ENCODE results near the gene NRXN3.

DNA sequence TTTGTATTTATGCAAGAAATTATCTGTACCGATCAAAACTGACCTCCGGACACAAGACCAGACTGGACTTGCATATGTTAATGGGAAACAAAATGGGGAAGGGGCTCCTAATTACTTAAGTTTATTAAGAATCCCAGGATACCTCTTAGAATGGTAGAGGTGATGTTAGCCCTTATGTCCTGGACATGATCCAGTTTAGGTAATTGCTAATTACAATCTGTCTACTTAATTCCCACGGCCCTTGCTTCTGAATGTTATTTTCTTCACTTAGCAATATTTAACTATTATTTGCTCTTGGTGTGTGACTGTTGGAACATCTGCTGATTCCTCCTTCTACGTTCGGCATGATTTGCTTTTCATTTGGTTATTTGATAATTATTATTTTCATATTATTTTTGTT is 1397.1 kb downstream of the NRXN3 start:
- TF ChIP-seq TCF7L2 (IDR thresholded peaks at IDR 0.05; ENCODE audit: borderline replicate concordance, low read depth, low read length) (no peak), ZNF571 (tag by site-specific recombination; IDR thresholded peaks at IDR 0.05) (no peak), ZNF549 (tag by site-specific recombination; IDR thresholded peaks at IDR 0.05) (no peak), ZNF266 (tag by site-specific recombination; IDR thresholded peaks at IDR 0.05; ENCODE audit: low read depth) (no peak), ZBTB7A (tag by site-specific recombination; IDR thresholded peaks at IDR 0.05; ENCODE audit: low read depth) (no peak), YY1 (tag by site-specific recombination; IDR thresholded peaks at IDR 0.05) (no peak), RBAK (tag by site-specific recombination; IDR thresholded peaks at IDR 0.05) (no peak), ZNF629 (tag by site-specific recombination; IDR thresholded peaks at IDR 0.05) (no peak)
- TF ChIP-seq, protein P1, sequence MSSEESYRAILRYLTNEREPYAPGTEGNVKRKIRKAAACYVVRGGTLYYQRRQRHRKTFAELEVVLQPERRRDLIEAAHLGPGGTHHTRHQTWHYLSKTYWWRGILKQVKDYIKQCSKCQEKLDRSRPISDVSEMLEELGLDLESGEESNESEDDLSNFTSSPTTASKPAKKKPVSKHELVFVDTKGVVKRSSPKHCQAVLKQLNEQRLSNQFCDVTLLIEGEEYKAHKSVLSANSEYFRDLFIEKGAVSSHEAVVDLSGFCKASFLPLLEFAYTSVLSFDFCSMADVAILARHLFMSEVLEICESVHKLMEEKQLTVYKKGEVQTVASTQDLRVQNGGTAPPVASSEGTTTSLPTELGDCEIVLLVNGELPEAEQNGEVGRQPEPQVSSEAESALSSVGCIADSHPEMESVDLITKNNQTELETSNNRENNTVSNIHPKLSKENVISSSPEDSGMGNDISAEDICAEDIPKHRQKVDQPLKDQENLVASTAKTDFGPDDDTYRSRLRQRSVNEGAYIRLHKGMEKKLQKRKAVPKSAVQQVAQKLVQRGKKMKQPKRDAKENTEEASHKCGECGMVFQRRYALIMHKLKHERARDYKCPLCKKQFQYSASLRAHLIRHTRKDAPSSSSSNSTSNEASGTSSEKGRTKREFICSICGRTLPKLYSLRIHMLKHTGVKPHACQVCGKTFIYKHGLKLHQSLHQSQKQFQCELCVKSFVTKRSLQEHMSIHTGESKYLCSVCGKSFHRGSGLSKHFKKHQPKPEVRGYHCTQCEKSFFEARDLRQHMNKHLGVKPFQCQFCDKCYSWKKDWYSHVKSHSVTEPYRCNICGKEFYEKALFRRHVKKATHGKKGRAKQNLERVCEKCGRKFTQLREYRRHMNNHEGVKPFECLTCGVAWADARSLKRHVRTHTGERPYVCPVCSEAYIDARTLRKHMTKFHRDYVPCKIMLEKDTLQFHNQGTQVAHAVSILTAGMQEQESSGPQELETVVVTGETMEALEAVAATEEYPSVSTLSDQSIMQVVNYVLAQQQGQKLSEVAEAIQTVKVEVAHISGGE (tag by site-specific recombination; conservative IDR thresholded peaks at IDR 0.05; ENCODE audit: low read depth) = no peak
- TF ChIP-seq, protein P2, sequence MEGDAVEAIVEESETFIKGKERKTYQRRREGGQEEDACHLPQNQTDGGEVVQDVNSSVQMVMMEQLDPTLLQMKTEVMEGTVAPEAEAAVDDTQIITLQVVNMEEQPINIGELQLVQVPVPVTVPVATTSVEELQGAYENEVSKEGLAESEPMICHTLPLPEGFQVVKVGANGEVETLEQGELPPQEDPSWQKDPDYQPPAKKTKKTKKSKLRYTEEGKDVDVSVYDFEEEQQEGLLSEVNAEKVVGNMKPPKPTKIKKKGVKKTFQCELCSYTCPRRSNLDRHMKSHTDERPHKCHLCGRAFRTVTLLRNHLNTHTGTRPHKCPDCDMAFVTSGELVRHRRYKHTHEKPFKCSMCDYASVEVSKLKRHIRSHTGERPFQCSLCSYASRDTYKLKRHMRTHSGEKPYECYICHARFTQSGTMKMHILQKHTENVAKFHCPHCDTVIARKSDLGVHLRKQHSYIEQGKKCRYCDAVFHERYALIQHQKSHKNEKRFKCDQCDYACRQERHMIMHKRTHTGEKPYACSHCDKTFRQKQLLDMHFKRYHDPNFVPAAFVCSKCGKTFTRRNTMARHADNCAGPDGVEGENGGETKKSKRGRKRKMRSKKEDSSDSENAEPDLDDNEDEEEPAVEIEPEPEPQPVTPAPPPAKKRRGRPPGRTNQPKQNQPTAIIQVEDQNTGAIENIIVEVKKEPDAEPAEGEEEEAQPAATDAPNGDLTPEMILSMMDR (tag by site-specific recombination; IDR thresholded peaks at IDR 0.05) = no peak
- TF ChIP-seq, protein P3, sequence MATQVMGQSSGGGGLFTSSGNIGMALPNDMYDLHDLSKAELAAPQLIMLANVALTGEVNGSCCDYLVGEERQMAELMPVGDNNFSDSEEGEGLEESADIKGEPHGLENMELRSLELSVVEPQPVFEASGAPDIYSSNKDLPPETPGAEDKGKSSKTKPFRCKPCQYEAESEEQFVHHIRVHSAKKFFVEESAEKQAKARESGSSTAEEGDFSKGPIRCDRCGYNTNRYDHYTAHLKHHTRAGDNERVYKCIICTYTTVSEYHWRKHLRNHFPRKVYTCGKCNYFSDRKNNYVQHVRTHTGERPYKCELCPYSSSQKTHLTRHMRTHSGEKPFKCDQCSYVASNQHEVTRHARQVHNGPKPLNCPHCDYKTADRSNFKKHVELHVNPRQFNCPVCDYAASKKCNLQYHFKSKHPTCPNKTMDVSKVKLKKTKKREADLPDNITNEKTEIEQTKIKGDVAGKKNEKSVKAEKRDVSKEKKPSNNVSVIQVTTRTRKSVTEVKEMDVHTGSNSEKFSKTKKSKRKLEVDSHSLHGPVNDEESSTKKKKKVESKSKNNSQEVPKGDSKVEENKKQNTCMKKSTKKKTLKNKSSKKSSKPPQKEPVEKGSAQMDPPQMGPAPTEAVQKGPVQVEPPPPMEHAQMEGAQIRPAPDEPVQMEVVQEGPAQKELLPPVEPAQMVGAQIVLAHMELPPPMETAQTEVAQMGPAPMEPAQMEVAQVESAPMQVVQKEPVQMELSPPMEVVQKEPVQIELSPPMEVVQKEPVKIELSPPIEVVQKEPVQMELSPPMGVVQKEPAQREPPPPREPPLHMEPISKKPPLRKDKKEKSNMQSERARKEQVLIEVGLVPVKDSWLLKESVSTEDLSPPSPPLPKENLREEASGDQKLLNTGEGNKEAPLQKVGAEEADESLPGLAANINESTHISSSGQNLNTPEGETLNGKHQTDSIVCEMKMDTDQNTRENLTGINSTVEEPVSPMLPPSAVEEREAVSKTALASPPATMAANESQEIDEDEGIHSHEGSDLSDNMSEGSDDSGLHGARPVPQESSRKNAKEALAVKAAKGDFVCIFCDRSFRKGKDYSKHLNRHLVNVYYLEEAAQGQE (tag by site-specific recombination; IDR thresholded peaks at IDR 0.05) = no peak
- TF ChIP-seq, protein P4, sequence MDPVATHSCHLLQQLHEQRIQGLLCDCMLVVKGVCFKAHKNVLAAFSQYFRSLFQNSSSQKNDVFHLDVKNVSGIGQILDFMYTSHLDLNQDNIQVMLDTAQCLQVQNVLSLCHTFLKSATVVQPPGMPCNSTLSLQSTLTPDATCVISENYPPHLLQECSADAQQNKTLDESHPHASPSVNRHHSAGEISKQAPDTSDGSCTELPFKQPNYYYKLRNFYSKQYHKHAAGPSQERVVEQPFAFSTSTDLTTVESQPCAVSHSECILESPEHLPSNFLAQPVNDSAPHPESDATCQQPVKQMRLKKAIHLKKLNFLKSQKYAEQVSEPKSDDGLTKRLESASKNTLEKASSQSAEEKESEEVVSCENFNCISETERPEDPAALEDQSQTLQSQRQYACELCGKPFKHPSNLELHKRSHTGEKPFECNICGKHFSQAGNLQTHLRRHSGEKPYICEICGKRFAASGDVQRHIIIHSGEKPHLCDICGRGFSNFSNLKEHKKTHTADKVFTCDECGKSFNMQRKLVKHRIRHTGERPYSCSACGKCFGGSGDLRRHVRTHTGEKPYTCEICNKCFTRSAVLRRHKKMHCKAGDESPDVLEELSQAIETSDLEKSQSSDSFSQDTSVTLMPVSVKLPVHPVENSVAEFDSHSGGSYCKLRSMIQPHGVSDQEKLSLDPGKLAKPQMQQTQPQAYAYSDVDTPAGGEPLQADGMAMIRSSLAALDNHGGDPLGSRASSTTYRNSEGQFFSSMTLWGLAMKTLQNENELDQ (tag by site-specific recombination; IDR thresholded peaks at IDR 0.05; ENCODE audit: low read depth) = no peak
- TF ChIP-seq, protein P5, sequence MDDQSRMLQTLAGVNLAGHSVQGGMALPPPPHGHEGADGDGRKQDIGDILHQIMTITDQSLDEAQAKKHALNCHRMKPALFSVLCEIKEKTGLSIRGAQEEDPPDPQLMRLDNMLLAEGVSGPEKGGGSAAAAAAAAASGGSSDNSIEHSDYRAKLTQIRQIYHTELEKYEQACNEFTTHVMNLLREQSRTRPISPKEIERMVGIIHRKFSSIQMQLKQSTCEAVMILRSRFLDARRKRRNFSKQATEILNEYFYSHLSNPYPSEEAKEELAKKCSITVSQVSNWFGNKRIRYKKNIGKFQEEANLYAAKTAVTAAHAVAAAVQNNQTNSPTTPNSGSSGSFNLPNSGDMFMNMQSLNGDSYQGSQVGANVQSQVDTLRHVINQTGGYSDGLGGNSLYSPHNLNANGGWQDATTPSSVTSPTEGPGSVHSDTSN (CRISPR knock-in tag; IDR thresholded peaks at IDR 0.05) = no peak
